Adrenal gland (tissue), 12 donors: Measurements from ENCODE around the gene BDNF. TPM values are rescaled to one million over a fixed set of nuclear protein-coding genes. Genes with fewer than 3 reads are reported as not detected.

Experiments used
- DNase-seq, 7 donors: peaks; one replicate each; pipeline ENCODE4 v3.0.0-alpha.2; 2019 to 2020
- H3K27ac ChIP-seq, 5 donors: fragments of 200-600 bp; sonication (generic) in 4 of 5; 1 replicate in 3 of 5; 2 replicates in 2 of 5; pipeline versions ENCODE4 v1.5.1 to v1.8.0; 2016 to 2020; ENCODE audit warnings: mild to moderate bottlenecking in 1 of 5
- H3K27me3 ChIP-seq: fragments of 200-600 bp; 2 replicates; pipeline ENCODE4 v1.8.0; 2021
- H3K36me3 ChIP-seq, 2 donors: fragments of 200-600 bp; replicated peaks in 1 of 2; 1 replicate in 1 of 2; 2 replicates in 1 of 2; pipeline versions ENCODE4 v1.5.1 to v1.8.0; 2018 to 2022
- H3K4me1 ChIP-seq, 2 donors: fragments of 200-600 bp; replicated peaks in 1 of 2; 1 replicate in 1 of 2; 2 replicates in 1 of 2; pipeline versions ENCODE4 v1.5.1 to v1.8.0; 2018 to 2021
- H3K4me3 ChIP-seq, 4 donors: fragments of 200-600 bp; sonication (generic) in 3 of 4; one replicate each; pipeline ENCODE4 v1.5.1; 2016 to 2018
- H3K9me3 ChIP-seq, 3 donors: fragments of 200-600 bp; sonication (generic) in 1 of 3; replicated peaks in 1 of 3; 1 replicate in 2 of 3; 2 replicates in 1 of 3; pipeline versions ENCODE4 v1.5.1 to v1.8.0; 2016 to 2021
- CTCF ChIP-seq, 6 experiments: fragments of 450-650 bp in 4 of 6; fragments of 200-600 bp in 2 of 6; sonication (generic) in 1 of 6; IDR thresholded peaks; 1 replicate in 5 of 6; 2 replicates in 1 of 6; pipeline versions ENCODE4 v1.5.1 to v1.8.0; 2016 to 2021; ENCODE audit warnings: antibody characterized with exemption in 6 of 6, mild to moderate bottlenecking in 2 of 6, moderate library complexity in 1 of 6
- POLR2A ChIP-seq, 2 donors: fragments of 450-650 bp; IDR thresholded peaks; one replicate each; pipeline ENCODE4 v1.6.1; 2017; ENCODE audit warnings: antibody characterized with exemption in 2 of 2, mild to moderate bottlenecking in 2 of 2, moderate library complexity in 1 of 2
- WGBS, 4 donors: extraction: QIAGEN DNeasy Blood & Tissue Kit in 2 of 4; methylation state at CpG; one replicate each; pipeline versions ENCODE4 v1.1.5 to v1.1.7; 2013 to 2017; 5-methylcytosine and 5-hydroxymethylcytosine counted together
- intact Hi-C, 2 donors: fragments of 100-400 bp; cut with DNase I; formaldehyde crosslinking; loops; one replicate each; pipeline versions ENCODE4 v1.14.1 to v1.15.0; 2022 to 2023
- polyA plus RNA-seq, 3 donors: library from polyadenylated mRNA; stranded (reverse); fragments of 200-250 nt in 2 of 3; fragments of 350-450 nt in 1 of 3; fragmentation: Illumina TruSeq in 1 of 3; extraction: RNeasy Lipid Tissue Mini Kit (QIAGEN cat#74804) in 1 of 3; gene quantifications; one replicate each; pipeline ENCODE4 v1.2.3, GENCODE V29; 2013 to 2014
- total RNA-seq, 9 donors: library from RNA; depleted of rRNA in 4 of 9; stranded (reverse); fragments of >200 nt in 4 of 9; fragments of 120-200 nt in 1 of 9; fragmentation: NEBNext Ultra II Directional in 1 of 9; extraction: Animal tissue kit (Norgen Biotek cat#: 25700) in 1 of 9; gene quantifications; one replicate each; pipeline versions ENCODE4 v1.1.0 to v1.2.4, GENCODE V29; 2013 to 2023
- donor health status: healthy with polysubstance abuse.
- donor health status: Bipolar disorder and iron deficiency.
- donor health status: DM: yes; HTN: yes; CAD: no.
- donor health status: DM: no; HTN: no; CAD: no.
- donor health status: DM: no; HTN: no; CAD: no.
- donor health status: DM: yes; HTN: yes; CAD: no.

BDNF gene
- total and polyA plus RNA-seq, 12 donors, result under 0.01 to 0.42 (median 0.21) TPM; not detected in 2

GRCh38 chr11:27721264-27722116 is 21.2 kb upstream of the BDNF start:
- H3K4me3 ChIP-seq, result no peak overlapping the region
- intact Hi-C loops, result no loop called here
- H3K27ac ChIP-seq, result no peak overlapping the region
- H3K36me3 ChIP-seq, result no peaks in the 10 kb centered on the region
- peaks cover 19 to 21% of the 10 kb centered on the region in 2 donors for H3K4me1 ChIP-seq
- no peak for DNase-seq
- H3K27me3 ChIP-seq, result peaks cover 47% of the 10 kb centered on the region
- WGBS, 4 donors, result 3 to 5% (median 4%) methylated on average over 31 to 37 of the region's 37 CpGs
- H3K9me3 ChIP-seq, result no peaks in the 10 kb centered on the region
- TF ChIP-seq CTCF (IDR thresholded peaks at IDR 0.05) (no peak), POLR2A (IDR thresholded peaks at IDR 0.05) (no peak)

GRCh38 chr11:27720277-27720830 is 20.1 kb upstream of the BDNF start:
- TF ChIP-seq POLR2A (IDR thresholded peaks at IDR 0.05) (no peak), CTCF (IDR thresholded peaks at IDR 0.05) (no peak)
- Histone ChIP-seq H3K36me3 (no peaks in the 10 kb centered on the region), H3K9me3 (no peaks in the 10 kb centered on the region), H3K4me3 (no peak overlapping the region), H3K27ac (no peak overlapping the region), H3K27me3 (peaks cover 47% of the 10 kb centered on the region), H3K4me1 (peaks cover 19 to 21% of the 10 kb centered on the region in 2 donors)
- peak in 5 of 7 donors; percentile 38 to 53 (median 49) for DNase-seq
- WGBS, 4 donors, result 4 to 9% (median 6%) methylated on average over 10 to 25 of the region's 25 CpGs
- intact Hi-C loops, result no loop called here

- no peak for DNase-seq
- Histone ChIP-seq H3K4me3 (peak overlapping the region in 1 of 4 donors; percentile 57), H3K27ac (no peak overlapping the region), H3K36me3 (no peaks in the 10 kb centered on the region), H3K9me3 (no peaks in the 10 kb centered on the region), H3K27me3 (peaks cover 46% of the 10 kb centered on the region), H3K4me1 (peaks cover 19 to 21% of the 10 kb centered on the region in 2 donors)
- intact Hi-C loops, result no loop called here
- 1 to 9% (median 5%) methylated on average over 9 to 16 of the region's 16 CpGs for WGBS, 4 donors
- no peak for TF ChIP-seq POLR2A (IDR thresholded peaks at IDR 0.05)
- TF ChIP-seq CTCF (IDR thresholded peaks at IDR 0.05), result no peak
Observed at GRCh38 chr11:27719546-27719925, 19.3 kb upstream of the BDNF start.

- Histone ChIP-seq H3K27me3 (peaks cover 44% of the 10 kb centered on the region), H3K27ac (peak overlapping the region in 1 of 5 donors; percentile 30), H3K4me3 (peak overlapping the region in 2 of 4 donors; percentile 26 to 57), H3K36me3 (no peaks in the 10 kb centered on the region), H3K4me1 (peaks cover 19 to 21% of the 10 kb centered on the region in 2 donors), H3K9me3 (no peaks in the 10 kb centered on the region)
- no peak for TF ChIP-seq CTCF (IDR thresholded peaks at IDR 0.05)
- no peak for TF ChIP-seq POLR2A (IDR thresholded peaks at IDR 0.05)
- DNase-seq, result peak in 6 of 7 donors; percentile 31 to 53 (median 48)
- 0 to 3% (median 1%) methylated on average over 7 to 52 of the region's 52 CpGs for WGBS, 4 donors
- intact Hi-C loops, result no loop called here
Observed at GRCh38 chr11:27718863-27719545, 18.7 kb upstream of the BDNF start.
